Stimulated activated CD8-positive, alpha-beta memory T cell treated with anti-CD3 and anti-CD28 coated beads, Interleukin-7, amount 100 ng/mL, for 1 hour (primary cell): ENCODE measurements around the gene RPL36A.

ENCODE experiments used
- DNase-seq, 2 donors: peaks; one replicate each; pipeline ENCODE4 v3.0.0-alpha.2; 2020; ENCODE audit warnings: low read depth in 2 of 2

RPL36A gene

DNA sequence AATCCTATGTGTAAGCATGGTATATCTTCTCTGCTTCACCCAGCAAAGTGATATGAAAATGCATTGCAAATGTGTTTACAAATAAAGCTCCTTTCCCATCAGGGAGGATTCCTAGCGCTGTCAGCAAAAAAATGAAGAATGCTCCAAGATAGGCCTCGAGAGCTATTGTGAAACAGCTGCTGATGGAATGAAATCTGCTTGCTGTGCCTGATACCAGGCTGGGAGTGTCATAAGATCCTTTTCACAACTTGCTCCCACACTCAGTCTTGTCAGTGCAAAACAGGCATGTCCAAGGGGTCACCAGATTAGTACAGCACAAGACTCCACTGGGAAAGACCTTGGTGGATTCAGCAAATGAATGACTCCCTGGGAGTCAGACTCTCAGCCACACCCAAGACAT, 51.3 kb downstream of the RPL36A start:
- DNase-seq = no peak
